ENCODE results near the gene LMBRD2.

Gene LMBRD2

GRCh38 chr5:36178524-36178890, 26.8 kb upstream of the LMBRD2 start:
- Histone ChIP-seq H3K4me3 (ENCODE audit: insufficient read depth, low read depth, low read length) (no peak overlapping the region), H3K4me1 (ENCODE audit: control insufficient read depth, insufficient read depth, low read length) (no peaks in the 10 kb centered on the region), H3K9me3 (ENCODE audit: control insufficient read depth, low read length) (no peaks in the 10 kb centered on the region), H3K27me3 (ENCODE audit: control insufficient read depth, insufficient read depth, low read length, poor library complexity, severe bottlenecking) (no peaks in the 10 kb centered on the region), H3K27ac (ENCODE audit: insufficient read depth, low read depth, low read length, poor library complexity, severe bottlenecking) (peak overlapping the region; percentile 3), H3K36me3 (ENCODE audit: control insufficient read depth, insufficient read depth, low read length) (peaks cover 40% of the 10 kb centered on the region)
- WGBS, 2 experiments, result 54 to 65% methylated on average over 3 of the region's 3 CpGs

- H3K4me3 ChIP-seq (ENCODE audit: insufficient read depth, low read depth, low read length), result no peak overlapping the region
- peaks cover 41% of the 10 kb centered on the region for H3K36me3 ChIP-seq (ENCODE audit: control insufficient read depth, insufficient read depth, low read length)
- 97 to 100% methylated on average over 2 of the region's 2 CpGs for WGBS, 2 experiments
- H3K4me1 ChIP-seq (ENCODE audit: control insufficient read depth, insufficient read depth, low read length), result no peaks in the 10 kb centered on the region
- peak overlapping the region; percentile 3 for H3K27ac ChIP-seq (ENCODE audit: insufficient read depth, low read depth, low read length, poor library complexity, severe bottlenecking)
- H3K27me3 ChIP-seq (ENCODE audit: control insufficient read depth, insufficient read depth, low read length, poor library complexity, severe bottlenecking), result no peaks in the 10 kb centered on the region
- H3K9me3 ChIP-seq (ENCODE audit: control insufficient read depth, low read length), result no peaks in the 10 kb centered on the region
These were observed 26.2 kb upstream of the LMBRD2 start for GRCh38 chr5:36177715-36178523.

- Histone ChIP-seq H3K36me3 (ENCODE audit: control insufficient read depth, insufficient read depth, low read length) (peaks cover 39% of the 10 kb centered on the region), H3K4me1 (ENCODE audit: control insufficient read depth, insufficient read depth, low read length) (no peaks in the 10 kb centered on the region), H3K27ac (ENCODE audit: insufficient read depth, low read depth, low read length, poor library complexity, severe bottlenecking) (no peak overlapping the region), H3K9me3 (ENCODE audit: control insufficient read depth, low read length) (no peaks in the 10 kb centered on the region), H3K27me3 (ENCODE audit: control insufficient read depth, insufficient read depth, low read length, poor library complexity, severe bottlenecking) (no peaks in the 10 kb centered on the region), H3K4me3 (ENCODE audit: insufficient read depth, low read depth, low read length) (no peak overlapping the region)
- WGBS, 2 experiments, result 90% methylated on average over 2 of the region's 2 CpGs; no CpG with 5 or more reads in 1 of the 2 experiments
These were observed 25.5 kb upstream of the LMBRD2 start for GRCh38 chr5:36177154-36177553.

GRCh38 chr5:36175043-36175442, 23.4 kb upstream of the LMBRD2 start:
- Histone ChIP-seq H3K4me1 (ENCODE audit: control insufficient read depth, insufficient read depth, low read length) (no peaks in the 10 kb centered on the region), H3K36me3 (ENCODE audit: control insufficient read depth, insufficient read depth, low read length) (peaks cover 39% of the 10 kb centered on the region), H3K9me3 (ENCODE audit: control insufficient read depth, low read length) (no peaks in the 10 kb centered on the region), H3K27ac (ENCODE audit: insufficient read depth, low read depth, low read length, poor library complexity, severe bottlenecking) (no peak overlapping the region), H3K27me3 (ENCODE audit: control insufficient read depth, insufficient read depth, low read length, poor library complexity, severe bottlenecking) (no peaks in the 10 kb centered on the region), H3K4me3 (ENCODE audit: insufficient read depth, low read depth, low read length) (no peak overlapping the region)
- 94 to 95% methylated on average over 5 of the region's 5 CpGs for WGBS, 2 experiments

- Histone ChIP-seq H3K27me3 (ENCODE audit: control insufficient read depth, insufficient read depth, low read length, poor library complexity, severe bottlenecking) (no peaks in the 10 kb centered on the region), H3K27ac (ENCODE audit: insufficient read depth, low read depth, low read length, poor library complexity, severe bottlenecking) (no peak overlapping the region), H3K9me3 (ENCODE audit: control insufficient read depth, low read length) (no peaks in the 10 kb centered on the region), H3K36me3 (ENCODE audit: control insufficient read depth, insufficient read depth, low read length) (peaks cover 36% of the 10 kb centered on the region), H3K4me1 (ENCODE audit: control insufficient read depth, insufficient read depth, low read length) (no peaks in the 10 kb centered on the region), H3K4me3 (ENCODE audit: insufficient read depth, low read depth, low read length) (no peak overlapping the region)
- 97 to 100% methylated on average over 3 of the region's 3 CpGs for WGBS, 2 experiments
These were observed 22.4 kb upstream of the LMBRD2 start for GRCh38 chr5:36174119-36174518.

- 92 to 97% methylated on average over 2 of the region's 2 CpGs for WGBS, 2 experiments
- Histone ChIP-seq H3K36me3 (ENCODE audit: control insufficient read depth, insufficient read depth, low read length) (peaks cover 42% of the 10 kb centered on the region), H3K4me1 (ENCODE audit: control insufficient read depth, insufficient read depth, low read length) (no peaks in the 10 kb centered on the region), H3K9me3 (ENCODE audit: control insufficient read depth, low read length) (no peaks in the 10 kb centered on the region), H3K4me3 (ENCODE audit: insufficient read depth, low read depth, low read length) (no peak overlapping the region), H3K27ac (ENCODE audit: insufficient read depth, low read depth, low read length, poor library complexity, severe bottlenecking) (no peak overlapping the region), H3K27me3 (ENCODE audit: control insufficient read depth, insufficient read depth, low read length, poor library complexity, severe bottlenecking) (no peaks in the 10 kb centered on the region)
These were observed 21.7 kb upstream of the LMBRD2 start for GRCh38 chr5:36173426-36173825.

- no peaks in the 10 kb centered on the region for H3K9me3 ChIP-seq (ENCODE audit: control insufficient read depth, low read length)
- 92 to 94% methylated on average over 1 of the region's 1 CpG for WGBS, 2 experiments
- no peak overlapping the region for H3K27ac ChIP-seq (ENCODE audit: insufficient read depth, low read depth, low read length, poor library complexity, severe bottlenecking)
- H3K27me3 ChIP-seq (ENCODE audit: control insufficient read depth, insufficient read depth, low read length, poor library complexity, severe bottlenecking), result no peaks in the 10 kb centered on the region
- no peaks in the 10 kb centered on the region for H3K4me1 ChIP-seq (ENCODE audit: control insufficient read depth, insufficient read depth, low read length)
- H3K4me3 ChIP-seq (ENCODE audit: insufficient read depth, low read depth, low read length), result no peak overlapping the region
- peaks cover 50% of the 10 kb centered on the region for H3K36me3 ChIP-seq (ENCODE audit: control insufficient read depth, insufficient read depth, low read length)
These were observed 20.9 kb upstream of the LMBRD2 start for GRCh38 chr5:36172599-36172998.

- 93 to 97% methylated on average over 5 of the region's 5 CpGs for WGBS, 2 experiments
- no peak overlapping the region for H3K4me3 ChIP-seq (ENCODE audit: insufficient read depth, low read depth, low read length)
- no peak overlapping the region for H3K27ac ChIP-seq (ENCODE audit: insufficient read depth, low read depth, low read length, poor library complexity, severe bottlenecking)
- no peaks in the 10 kb centered on the region for H3K27me3 ChIP-seq (ENCODE audit: control insufficient read depth, insufficient read depth, low read length, poor library complexity, severe bottlenecking)
- H3K4me1 ChIP-seq (ENCODE audit: control insufficient read depth, insufficient read depth, low read length), result no peaks in the 10 kb centered on the region
- no peaks in the 10 kb centered on the region for H3K9me3 ChIP-seq (ENCODE audit: control insufficient read depth, low read length)
- peaks cover 57% of the 10 kb centered on the region for H3K36me3 ChIP-seq (ENCODE audit: control insufficient read depth, insufficient read depth, low read length)
These were observed 19.2 kb upstream of the LMBRD2 start for GRCh38 chr5:36170832-36171424.

GRCh38 chr5:36168737-36169136, 17.1 kb upstream of the LMBRD2 start:
- Histone ChIP-seq H3K9me3 (ENCODE audit: control insufficient read depth, low read length) (no peaks in the 10 kb centered on the region), H3K36me3 (ENCODE audit: control insufficient read depth, insufficient read depth, low read length) (peaks cover 52% of the 10 kb centered on the region), H3K4me1 (ENCODE audit: control insufficient read depth, insufficient read depth, low read length) (no peaks in the 10 kb centered on the region), H3K27me3 (ENCODE audit: control insufficient read depth, insufficient read depth, low read length, poor library complexity, severe bottlenecking) (no peaks in the 10 kb centered on the region), H3K4me3 (ENCODE audit: insufficient read depth, low read depth, low read length) (no peak overlapping the region), H3K27ac (ENCODE audit: insufficient read depth, low read depth, low read length, poor library complexity, severe bottlenecking) (no peak overlapping the region)
- 95 to 96% methylated on average over 4 of the region's 4 CpGs for WGBS, 2 experiments

- WGBS, 2 experiments, result 95 to 98% methylated on average over 4 of the region's 4 CpGs
- H3K36me3 ChIP-seq (ENCODE audit: control insufficient read depth, insufficient read depth, low read length), result peaks cover 56% of the 10 kb centered on the region
These were observed 12.8 kb upstream of the LMBRD2 start for GRCh38 chr5:36164461-36164860.

More at GRCh38 chr5:36164461-36164860, 12.8 kb upstream of the LMBRD2 start:
- Histone ChIP-seq H3K27ac (ENCODE audit: insufficient read depth, low read depth, low read length, poor library complexity, severe bottlenecking) (no peak overlapping the region), H3K9me3 (ENCODE audit: control insufficient read depth, low read length) (no peaks in the 10 kb centered on the region), H3K4me1 (ENCODE audit: control insufficient read depth, insufficient read depth, low read length) (no peaks in the 10 kb centered on the region), H3K4me3 (ENCODE audit: insufficient read depth, low read depth, low read length) (no peak overlapping the region), H3K27me3 (ENCODE audit: control insufficient read depth, insufficient read depth, low read length, poor library complexity, severe bottlenecking) (no peaks in the 10 kb centered on the region)

Data from ectodermal cell (in vitro differentiated cells).